ENCODE measurements around the gene CADM1. TPM values are rescaled to one million over a fixed set of nuclear protein-coding genes. Genes with fewer than 3 reads are reported as not detected.
"Not testable (repeated sequence)": the region's sequence is repeated elsewhere in the genome, so short reads cannot be mapped to it uniquely, and the experiment has no call there.

CADM1 gene
- polyA plus RNA-seq, 3 donors: 122 to 132 (median 131) TPM

GRCh38 chr11:115493905-115494304 lies 10.3 kb downstream of the CADM1 start:
- no peak for DNase-seq

- no peak for DNase-seq
Observed at GRCh38 chr11:115493488-115493887, 10.7 kb downstream of the CADM1 start.

- no peak for DNase-seq
Observed at GRCh38 chr11:115489466-115489865, 14.7 kb downstream of the CADM1 start.

GRCh38 chr11:115488945-115489344 lies 15.3 kb downstream of the CADM1 start:
- no peak for DNase-seq

- no peak for DNase-seq
Observed at GRCh38 chr11:115481528-115481927, 22.7 kb downstream of the CADM1 start.

GRCh38 chr11:115480611-115481010 lies 23.6 kb downstream of the CADM1 start:
- no peak for DNase-seq

GRCh38 chr11:115477410-115477809 lies 26.8 kb downstream of the CADM1 start:
- no peak for DNase-seq

GRCh38 chr11:115476463-115477286 lies 27.5 kb downstream of the CADM1 start:
- no peak for DNase-seq

GRCh38 chr11:115475564-115475963 lies 28.7 kb downstream of the CADM1 start:
- no peak for DNase-seq

- DNase-seq: not testable (repeated sequence)
Observed at GRCh38 chr11:115474306-115474705, 29.9 kb downstream of the CADM1 start.

- no peak for DNase-seq
Observed at GRCh38 chr11:115473167-115473566, 31.0 kb downstream of the CADM1 start.

- DNase-seq: no peak
Observed at GRCh38 chr11:115471367-115471766, 32.8 kb downstream of the CADM1 start.

GRCh38 chr11:115470928-115471327 lies 33.3 kb downstream of the CADM1 start:
- no peak for DNase-seq

- DNase-seq: no peak
Observed at GRCh38 chr11:115469361-115469760, 34.9 kb downstream of the CADM1 start.

- DNase-seq: no peak
Observed at GRCh38 chr11:115466122-115466521, 38.1 kb downstream of the CADM1 start.

- DNase-seq: no peak
Observed at GRCh38 chr11:115464269-115464668, 39.9 kb downstream of the CADM1 start.

GRCh38 chr11:115463606-115464005 lies 40.6 kb downstream of the CADM1 start:
- no peak for DNase-seq

- no peak for DNase-seq
Observed at GRCh38 chr11:115462757-115463156, 41.5 kb downstream of the CADM1 start.

GRCh38 chr11:115462004-115462541 lies 42.1 kb downstream of the CADM1 start:
- no peak for DNase-seq

- DNase-seq: no peak
Observed at GRCh38 chr11:115460512-115460911, 43.7 kb downstream of the CADM1 start.

GRCh38 chr11:115459563-115459962 lies 44.7 kb downstream of the CADM1 start:
- no peak for DNase-seq

GRCh38 chr11:115458877-115459276 lies 45.3 kb downstream of the CADM1 start:
- no peak for DNase-seq

GRCh38 chr11:115456019-115456418 lies 48.2 kb downstream of the CADM1 start:
- DNase-seq: no peak

- no peak for DNase-seq
Observed at GRCh38 chr11:115455613-115456012, 48.6 kb downstream of the CADM1 start.
